NCI-H345 (cell line): ENCODE data around the gene KANK4.

Experiments
- DNase-seq: peaks from one replicate; lab custom pipeline; 2025; lab: John Stamatoyannopoulos, UW

Gene KANK4

GRCh38 chr1:62198069-62198780 lies 121.0 kb downstream of the KANK4 start:
- no peak for DNase-seq

- no peak for DNase-seq
Measured at GRCh38 chr1:62196086-62196690, 123.0 kb downstream of the KANK4 start.

- DNase-seq: no peak
Measured at GRCh38 chr1:62194651-62195544, 124.3 kb downstream of the KANK4 start, which contains the start of gene L1TD1. L1TD1 (plus strand) TSS chr1:62194849; CDS start chr1:62206629, 11,780 bp downstream.

- no peak for DNase-seq
Measured at GRCh38 chr1:62188111-62188510, 131.1 kb downstream of the KANK4 start.

- DNase-seq: no peak
Measured at GRCh38 chr1:62187548-62187947, 131.7 kb downstream of the KANK4 start.
